Upper lobe of left lung (tissue), 6 donors: ENCODE measurements around the gene GRIN2A. TPM values are rescaled to one million over a fixed set of nuclear protein-coding genes. Genes with fewer than 3 reads are reported as not detected.

ENCODE experiments used
- ATAC-seq, 2 donors: fragments of 200-7000 bp; cut with Tn5 transposase; one replicate each; pipeline ENCODE4 v1.9.1; 2022; ENCODE audit warnings: mild to moderate bottlenecking in 2 of 2, moderate library complexity in 2 of 2; ENCODE audit not compliant: low FRiP score in 2 of 2
- DNase-seq, 2 donors: peaks; one replicate each; pipeline ENCODE4 v3.0.0-alpha.2; 2019 to 2020
- H3K27ac ChIP-seq, 4 donors: fragments of 200-600 bp; sonication (generic); one replicate each; pipeline ENCODE4 v1.5.1; 2016 to 2019
- H3K27me3 ChIP-seq, 4 donors: fragments of 200-600 bp; sonication (generic); one replicate each; pipeline ENCODE4 v1.5.1; 2017 to 2019
- H3K36me3 ChIP-seq, 4 donors: fragments of 200-600 bp; sonication (generic); one replicate each; pipeline ENCODE4 v1.5.1; 2016 to 2019
- H3K4me1 ChIP-seq, 4 donors: fragments of 200-600 bp; sonication (generic); one replicate each; pipeline ENCODE4 v1.5.1; 2018 to 2019
- H3K4me3 ChIP-seq, 4 donors: fragments of 200-600 bp; sonication (generic); one replicate each; pipeline ENCODE4 v1.5.1; 2017 to 2019; ENCODE audit warnings: mild to moderate bottlenecking in 2 of 4, moderate library complexity in 1 of 4
- H3K9me3 ChIP-seq, 4 donors: fragments of 200-600 bp; sonication (generic); one replicate each; pipeline ENCODE4 v1.5.1; 2018 to 2019
- CTCF ChIP-seq, 6 experiments: fragments of 450-650 bp in 4 of 6; fragments of 200-600 bp in 2 of 6; sonication (generic) in 2 of 6; IDR thresholded peaks; one replicate each; pipeline ENCODE4 v1.5.1; 2016 to 2019; ENCODE audit warnings: antibody characterized with exemption in 6 of 6
- EP300 ChIP-seq, 4 donors: sonication (generic); formaldehyde crosslinking; IDR thresholded peaks; one replicate each; pipeline ENCODE4 v1.5.1; 2017; ENCODE audit warnings: antibody characterized with exemption in 4 of 4, control low read depth in 2 of 4
- POLR2A ChIP-seq, 4 donors: fragments of 450-650 bp; IDR thresholded peaks; one replicate each; pipeline ENCODE4 v1.5.1; 2016 to 2017; ENCODE audit warnings: antibody characterized with exemption in 4 of 4, mild to moderate bottlenecking in 2 of 4
- POLR2AphosphoS5 ChIP-seq, 2 donors: sonication (generic); formaldehyde crosslinking; IDR thresholded peaks; one replicate each; pipeline ENCODE4 v1.5.1; 2017; ENCODE audit warnings: antibody characterized with exemption in 2 of 2
- WGBS, 2 donors: methylation state at CpG; one replicate each; pipeline ENCODE4 v1.1.5; 2017 to 2018; 5-methylcytosine and 5-hydroxymethylcytosine counted together
- total RNA-seq, 6 donors: library from RNA; depleted of rRNA in 4 of 6; stranded (reverse); fragments of >200 nt in 4 of 6; gene quantifications; one replicate each; pipeline versions ENCODE4 v1.1.0 to v1.2.1, GENCODE V29; 2016 to 2021
- donor health status: DM: no; HTN: no; CAD: no; lungs with moderate emphysema.
- donor health status: DM: no; HTN: yes; CAD: no; lungs with severe emphysema.

GRIN2A gene
- total RNA-seq, 6 donors from 2014 or later, result 0.11 to 0.57 (median 0.30) TPM; not detected in 3

DNA sequence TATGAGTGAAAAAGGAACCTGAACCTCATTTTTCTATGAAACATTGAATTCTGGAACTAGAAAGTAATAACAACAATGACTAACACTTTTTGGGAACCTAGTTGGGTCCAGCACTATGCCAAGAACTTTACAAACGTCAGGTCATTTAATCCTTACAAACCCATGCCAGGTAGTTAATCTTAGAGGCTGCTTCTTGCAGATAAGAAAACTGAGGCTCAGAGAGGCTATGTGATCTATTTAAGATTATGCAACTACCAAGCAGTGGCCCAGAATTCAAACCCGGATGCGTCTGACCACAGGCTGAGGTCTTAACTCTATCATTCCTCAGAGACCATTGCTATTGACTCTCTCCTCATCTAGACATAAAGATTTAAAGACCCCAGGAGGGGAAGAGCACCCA lies 358.7 kb downstream of the GRIN2A start:
- DNase-seq (no peak), ATAC-seq (peak in 1 of 2 donors; percentile 68)
- no peaks in the 10 kb centered on the region for H3K9me3 ChIP-seq
- no peak overlapping the region for H3K27ac ChIP-seq
- TF ChIP-seq CTCF (IDR thresholded peaks at IDR 0.05), result no peak
- TF ChIP-seq POLR2AphosphoS5 (IDR thresholded peaks at IDR 0.05), result no peak
- no peak for TF ChIP-seq POLR2A (IDR thresholded peaks at IDR 0.05)
- no peak for TF ChIP-seq EP300 (IDR thresholded peaks at IDR 0.05)
- no peaks in the 10 kb centered on the region for H3K27me3 ChIP-seq
- H3K36me3 ChIP-seq, result no peaks in the 10 kb centered on the region
- H3K4me1 ChIP-seq, result no peaks in the 10 kb centered on the region
- H3K4me3 ChIP-seq, result no peak overlapping the region
- 73 to 75% methylated on average over 3 of the region's 3 CpGs for WGBS, 2 donors

- no peaks in the 10 kb centered on the region for H3K27me3 ChIP-seq
- no peaks in the 10 kb centered on the region for H3K4me1 ChIP-seq
- DNase-seq (no peak), ATAC-seq (no peak)
- H3K9me3 ChIP-seq, result no peaks in the 10 kb centered on the region
- H3K4me3 ChIP-seq, result no peak overlapping the region
- TF ChIP-seq CTCF (IDR thresholded peaks at IDR 0.05), result no peak
- TF ChIP-seq POLR2A (IDR thresholded peaks at IDR 0.05), result no peak
- no peak for TF ChIP-seq EP300 (IDR thresholded peaks at IDR 0.05)
- TF ChIP-seq POLR2AphosphoS5 (IDR thresholded peaks at IDR 0.05), result no peak
- 66 to 69% methylated on average over 7 of the region's 7 CpGs for WGBS, 2 donors
- no peaks in the 10 kb centered on the region for H3K36me3 ChIP-seq
- H3K27ac ChIP-seq, result no peak overlapping the region
Measured at GRCh38 chr16:9821970-9822369, 360.3 kb downstream of the GRIN2A start.

GRCh38 chr16:9821331-9821730 lies 360.9 kb downstream of the GRIN2A start:
- no peaks in the 10 kb centered on the region for H3K27me3 ChIP-seq
- 65 to 67% methylated on average over 3 of the region's 3 CpGs for WGBS, 2 donors
- no peak for DNase-seq
- no peaks in the 10 kb centered on the region for H3K36me3 ChIP-seq
- no peaks in the 10 kb centered on the region for H3K9me3 ChIP-seq
- TF ChIP-seq CTCF (IDR thresholded peaks at IDR 0.05), result no peak
- TF ChIP-seq EP300 (IDR thresholded peaks at IDR 0.05), result no peak
- TF ChIP-seq POLR2AphosphoS5 (IDR thresholded peaks at IDR 0.05), result no peak
- no peak for TF ChIP-seq POLR2A (IDR thresholded peaks at IDR 0.05)
- no peak overlapping the region for H3K4me3 ChIP-seq
- no peak overlapping the region for H3K27ac ChIP-seq
- H3K4me1 ChIP-seq, result no peaks in the 10 kb centered on the region
- ATAC-seq, result no peak

GRCh38 chr16:9820476-9821246 lies 361.6 kb downstream of the GRIN2A start:
- no peaks in the 10 kb centered on the region for H3K36me3 ChIP-seq
- no peak overlapping the region for H3K4me3 ChIP-seq
- no peaks in the 10 kb centered on the region for H3K9me3 ChIP-seq
- no peaks in the 10 kb centered on the region for H3K27me3 ChIP-seq
- WGBS, 2 donors, result 49 to 51% methylated on average over 8 of the region's 8 CpGs
- TF ChIP-seq POLR2AphosphoS5 (IDR thresholded peaks at IDR 0.05) (no peak), CTCF (IDR thresholded peaks at IDR 0.05) (no peak), POLR2A (IDR thresholded peaks at IDR 0.05) (no peak), EP300 (IDR thresholded peaks at IDR 0.05) (no peak)
- no peak for ATAC-seq
- no peak overlapping the region for H3K27ac ChIP-seq
- no peak for DNase-seq
- H3K4me1 ChIP-seq, result no peaks in the 10 kb centered on the region

GRCh38 chr16:9818702-9819101 lies 363.5 kb downstream of the GRIN2A start:
- DNase-seq (no peak), ATAC-seq (no peak)
- no peaks in the 10 kb centered on the region for H3K9me3 ChIP-seq
- H3K27me3 ChIP-seq, result no peaks in the 10 kb centered on the region
- no peaks in the 10 kb centered on the region for H3K36me3 ChIP-seq
- WGBS, 2 donors, result 87 to 100% methylated on average over 1 of the region's 1 CpG
- H3K4me1 ChIP-seq, result no peaks in the 10 kb centered on the region
- H3K27ac ChIP-seq, result no peak overlapping the region
- TF ChIP-seq CTCF (IDR thresholded peaks at IDR 0.05) (no peak), POLR2AphosphoS5 (IDR thresholded peaks at IDR 0.05) (no peak)
- no peak overlapping the region for H3K4me3 ChIP-seq
